SU-DHL-6 (cell line): ENCODE results near the gene LRRC75A.

Experiments used
- EZH2phosphoT487 ChIP-seq: fragments of 200-600 bp; sonication (generic), shearing (Covaris generic); conservative IDR thresholded peaks from 2 replicates; pipeline ENCODE4 v1.6.1; 2018; ENCODE audit warnings: mild to moderate bottlenecking, antibody characterized with exemption, low read length, moderate library complexity, mixed read lengths
- TF ChIP-seq, protein P1 (sequence below): fragments of 200-600 bp; sonication (generic); IDR thresholded peaks from one replicate; pipeline ENCODE4 v1.5.1; 2017; ENCODE audit warnings: antibody characterized with exemption, mild to moderate bottlenecking, low read length, moderate library complexity; ENCODE audit not compliant: insufficient read depth, poor library complexity, severe bottlenecking

GRCh38 chr17:16519021-16519420, 27.0 kb upstream of the LRRC75A start:
- TF ChIP-seq, protein P1, sequence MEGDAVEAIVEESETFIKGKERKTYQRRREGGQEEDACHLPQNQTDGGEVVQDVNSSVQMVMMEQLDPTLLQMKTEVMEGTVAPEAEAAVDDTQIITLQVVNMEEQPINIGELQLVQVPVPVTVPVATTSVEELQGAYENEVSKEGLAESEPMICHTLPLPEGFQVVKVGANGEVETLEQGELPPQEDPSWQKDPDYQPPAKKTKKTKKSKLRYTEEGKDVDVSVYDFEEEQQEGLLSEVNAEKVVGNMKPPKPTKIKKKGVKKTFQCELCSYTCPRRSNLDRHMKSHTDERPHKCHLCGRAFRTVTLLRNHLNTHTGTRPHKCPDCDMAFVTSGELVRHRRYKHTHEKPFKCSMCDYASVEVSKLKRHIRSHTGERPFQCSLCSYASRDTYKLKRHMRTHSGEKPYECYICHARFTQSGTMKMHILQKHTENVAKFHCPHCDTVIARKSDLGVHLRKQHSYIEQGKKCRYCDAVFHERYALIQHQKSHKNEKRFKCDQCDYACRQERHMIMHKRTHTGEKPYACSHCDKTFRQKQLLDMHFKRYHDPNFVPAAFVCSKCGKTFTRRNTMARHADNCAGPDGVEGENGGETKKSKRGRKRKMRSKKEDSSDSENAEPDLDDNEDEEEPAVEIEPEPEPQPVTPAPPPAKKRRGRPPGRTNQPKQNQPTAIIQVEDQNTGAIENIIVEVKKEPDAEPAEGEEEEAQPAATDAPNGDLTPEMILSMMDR = no peak
- TF ChIP-seq EZH2phosphoT487 = no peak
